Fibroblast of lung (primary cell): ENCODE results near the gene CREBL2. TPM values are rescaled to one million over a fixed set of nuclear protein-coding genes. Genes with fewer than 3 reads are reported as not detected.

Experiments
- DNase-seq, 2 donors: peaks; one replicate each; pipeline versions ENCODE4 v3.0.0 to v3.0.0-alpha.2; 2010; ENCODE audit warnings: low read depth in 2 of 2
- H2AFZ ChIP-seq: 2 replicates; pipeline ENCODE4 v1.5.1; 2012; ENCODE audit warnings: low read length, control low read depth, inconsistent platforms
- H3K27ac ChIP-seq: 2 replicates; pipeline ENCODE4 v1.5.1; 2011; ENCODE audit warnings: low read length, control low read depth; ENCODE audit not compliant: insufficient read depth
- H3K27me3 ChIP-seq: 2 replicates; pipeline ENCODE4 v1.5.1; 2011; ENCODE audit warnings: mild to moderate bottlenecking, low read length; ENCODE audit not compliant: control insufficient read depth, insufficient read depth
- H3K36me3 ChIP-seq: 2 replicates; pipeline ENCODE4 v1.5.1; 2011; ENCODE audit warnings: low read length; ENCODE audit not compliant: control insufficient read depth, insufficient read depth
- H3K4me1 ChIP-seq: 2 replicates; pipeline ENCODE4 v1.5.1; 2011; ENCODE audit warnings: low read length; ENCODE audit not compliant: control insufficient read depth, insufficient read depth; ENCODE audit errors: extremely low read depth
- H3K4me2 ChIP-seq: 2 replicates; pipeline ENCODE4 v1.5.1; 2011; ENCODE audit warnings: low read length, control low read depth; ENCODE audit not compliant: insufficient read depth; ENCODE audit errors: extremely low read depth
- H3K4me3 ChIP-seq, 4 experiments: fragments of 200-600 bp in 1 of 4; sonication (generic) in 1 of 4; replicated peaks in 1 of 4; 2 replicates each; pipeline ENCODE4 v1.5.1; 2011 to 2016; ENCODE audit warnings: low read length in 4 of 4, low read depth in 3 of 4, mild to moderate bottlenecking in 3 of 4, control low read depth in 2 of 4, inconsistent platforms in 1 of 4, mixed read lengths in 1 of 4; ENCODE audit not compliant: insufficient read depth in 1 of 4; ENCODE audit errors: control extremely low read depth in 1 of 4
- H3K79me2 ChIP-seq: 2 replicates; pipeline ENCODE4 v1.5.1; 2012; ENCODE audit warnings: mild to moderate bottlenecking, low read length, inconsistent platforms; ENCODE audit not compliant: control insufficient read depth, insufficient read depth
- H3K9ac ChIP-seq: 2 replicates; pipeline ENCODE4 v1.5.1; 2011; ENCODE audit warnings: mild to moderate bottlenecking, low read length, control low read depth; ENCODE audit not compliant: insufficient read depth
- H3K9me3 ChIP-seq: 2 replicates; pipeline ENCODE4 v1.5.1; 2012; ENCODE audit warnings: low read depth, low read length; ENCODE audit not compliant: control insufficient read depth, insufficient read depth
- H4K20me1 ChIP-seq: 2 replicates; pipeline ENCODE4 v1.5.1; 2011; ENCODE audit warnings: low read length; ENCODE audit not compliant: control insufficient read depth, insufficient read depth; ENCODE audit errors: extremely low read depth
- EZH2 ChIP-seq: IDR thresholded peaks from 2 replicates; pipeline ENCODE4 v1.5.1; 2012; ENCODE audit warnings: low read length, control low read depth, mild to moderate bottlenecking; ENCODE audit errors: missing control alignments
- polyA plus RNA-seq, 2 donors: library from polyadenylated mRNA; depleted of rRNA in 1 of 2; stranded (reverse) in 1 of 2; unstranded in 1 of 2; fragments of >200 nt; gene quantifications; 2 replicates each; pipeline ENCODE4 v1.2.1, GENCODE V29; 2011 to 2012; ENCODE audit warnings: missing spikeins in 1 of 2
- total RNA-seq: library from RNA; depleted of rRNA; stranded (reverse); fragments of >200 nt; gene quantifications from 2 replicates; pipeline ENCODE4 v1.2.1, GENCODE V29; 2014
- TF ChIP-seq, protein P1 (sequence below), 2 donors: IDR thresholded peaks in 1 of 2; conservative IDR thresholded peaks in 1 of 2; 1 replicate in 1 of 2; 2 replicates in 1 of 2; pipeline ENCODE4 v1.5.1; 2011 to 2012; ENCODE audit warnings: low read length in 2 of 2, control low read depth in 1 of 2, inconsistent platforms in 1 of 2, low read depth in 1 of 2, mild to moderate bottlenecking in 1 of 2

CREBL2 gene
- total and polyA plus RNA-seq, 2 donors (not counting 1 experiment from before 2014, with no cell fraction given) = 35.9 to 59.5 TPM

DNA sequence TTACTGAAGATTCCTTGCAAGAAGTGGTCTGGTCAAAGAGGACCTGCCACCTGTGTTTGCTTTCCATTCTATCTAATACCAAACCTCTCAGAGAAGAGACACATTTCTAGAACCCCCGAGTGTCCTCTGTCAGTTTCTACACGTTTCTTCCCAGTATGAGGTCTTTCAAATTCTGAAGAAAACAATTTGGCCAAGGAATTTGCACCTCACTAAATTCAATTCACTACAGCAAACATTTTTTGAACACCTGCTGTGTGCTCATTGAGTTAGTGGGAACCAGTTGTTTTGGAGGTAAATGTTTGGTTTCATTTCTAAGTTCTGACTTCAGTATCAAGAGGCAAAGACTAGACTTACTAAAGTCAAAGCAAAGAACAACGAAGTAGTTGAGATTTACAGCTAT, 64.9 kb downstream of the CREBL2 start:
- no peaks in the 10 kb centered on the region for H3K9me3 ChIP-seq
- no peak for DNase-seq
- H3K27me3 ChIP-seq = no peaks in the 10 kb centered on the region
- H3K4me2 ChIP-seq = no peak overlapping the region
- TF ChIP-seq, protein P1, sequence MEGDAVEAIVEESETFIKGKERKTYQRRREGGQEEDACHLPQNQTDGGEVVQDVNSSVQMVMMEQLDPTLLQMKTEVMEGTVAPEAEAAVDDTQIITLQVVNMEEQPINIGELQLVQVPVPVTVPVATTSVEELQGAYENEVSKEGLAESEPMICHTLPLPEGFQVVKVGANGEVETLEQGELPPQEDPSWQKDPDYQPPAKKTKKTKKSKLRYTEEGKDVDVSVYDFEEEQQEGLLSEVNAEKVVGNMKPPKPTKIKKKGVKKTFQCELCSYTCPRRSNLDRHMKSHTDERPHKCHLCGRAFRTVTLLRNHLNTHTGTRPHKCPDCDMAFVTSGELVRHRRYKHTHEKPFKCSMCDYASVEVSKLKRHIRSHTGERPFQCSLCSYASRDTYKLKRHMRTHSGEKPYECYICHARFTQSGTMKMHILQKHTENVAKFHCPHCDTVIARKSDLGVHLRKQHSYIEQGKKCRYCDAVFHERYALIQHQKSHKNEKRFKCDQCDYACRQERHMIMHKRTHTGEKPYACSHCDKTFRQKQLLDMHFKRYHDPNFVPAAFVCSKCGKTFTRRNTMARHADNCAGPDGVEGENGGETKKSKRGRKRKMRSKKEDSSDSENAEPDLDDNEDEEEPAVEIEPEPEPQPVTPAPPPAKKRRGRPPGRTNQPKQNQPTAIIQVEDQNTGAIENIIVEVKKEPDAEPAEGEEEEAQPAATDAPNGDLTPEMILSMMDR (conservative IDR thresholded peaks at IDR 0.05 in 1 of 2, IDR thresholded peaks at IDR 0.05 in 1 of 2; ENCODE audit: low read depth in 1 of 2, low read length in 2 of 2) = no peak
- no peak for TF ChIP-seq EZH2
- peaks cover 3% of the 10 kb centered on the region for H3K4me1 ChIP-seq
- H4K20me1 ChIP-seq = no peaks in the 10 kb centered on the region
- no peak overlapping the region for H3K9ac ChIP-seq
- H2AFZ ChIP-seq = no peak overlapping the region
- no peak overlapping the region for H3K27ac ChIP-seq
- H3K79me2 ChIP-seq = no peaks in the 10 kb centered on the region
- no peaks in the 10 kb centered on the region for H3K36me3 ChIP-seq
- H3K4me3 ChIP-seq = no peak overlapping the region

- H4K20me1 ChIP-seq = no peaks in the 10 kb centered on the region
- H3K27me3 ChIP-seq = no peaks in the 10 kb centered on the region
- no peaks in the 10 kb centered on the region for H3K79me2 ChIP-seq
- TF ChIP-seq, protein P1 (conservative IDR thresholded peaks at IDR 0.05 in 1 of 2, IDR thresholded peaks at IDR 0.05 in 1 of 2; ENCODE audit: low read depth in 1 of 2, low read length in 2 of 2) = no peak
- TF ChIP-seq EZH2 = no peak
- no peak overlapping the region for H3K9ac ChIP-seq
- no peaks in the 10 kb centered on the region for H3K9me3 ChIP-seq
- no peak overlapping the region for H3K4me3 ChIP-seq
- no peak overlapping the region for H3K4me2 ChIP-seq
- H2AFZ ChIP-seq = no peak overlapping the region
- no peak overlapping the region for H3K27ac ChIP-seq
- H3K36me3 ChIP-seq = no peaks in the 10 kb centered on the region
- no peak for DNase-seq
- no peaks in the 10 kb centered on the region for H3K4me1 ChIP-seq
Observed at GRCh38 chr12:12681061-12681765, 69.5 kb downstream of the CREBL2 start.

DNA sequence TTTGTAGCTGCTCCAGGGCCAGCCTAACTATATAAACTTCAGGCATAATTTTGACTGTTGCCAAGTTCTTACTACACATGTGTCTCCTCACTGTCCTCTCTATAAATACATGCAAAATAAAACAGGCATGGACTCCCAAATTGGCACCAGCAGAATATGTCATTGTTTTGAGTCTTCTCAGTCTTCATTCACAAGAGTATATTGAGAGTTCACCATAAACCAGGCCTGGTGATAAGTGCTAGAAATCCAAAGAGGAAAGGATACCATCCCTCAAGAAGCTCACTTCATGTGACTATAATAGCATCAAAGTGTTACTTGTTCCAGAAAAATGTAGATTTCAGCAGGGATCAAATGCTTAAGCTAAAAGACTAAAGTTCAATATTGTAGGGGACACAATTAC, 70.6 kb downstream of the CREBL2 start:
- H2AFZ ChIP-seq = no peak overlapping the region
- TF ChIP-seq, protein P1 (conservative IDR thresholded peaks at IDR 0.05 in 1 of 2, IDR thresholded peaks at IDR 0.05 in 1 of 2; ENCODE audit: low read depth in 1 of 2, low read length in 2 of 2) = no peak
- no peak for TF ChIP-seq EZH2
- no peaks in the 10 kb centered on the region for H4K20me1 ChIP-seq
- no peaks in the 10 kb centered on the region for H3K79me2 ChIP-seq
- no peak overlapping the region for H3K27ac ChIP-seq
- H3K9ac ChIP-seq = no peak overlapping the region
- no peaks in the 10 kb centered on the region for H3K4me1 ChIP-seq
- H3K27me3 ChIP-seq = no peaks in the 10 kb centered on the region
- no peaks in the 10 kb centered on the region for H3K9me3 ChIP-seq
- H3K4me3 ChIP-seq = no peak overlapping the region
- no peak for DNase-seq
- no peak overlapping the region for H3K4me2 ChIP-seq
- no peaks in the 10 kb centered on the region for H3K36me3 ChIP-seq
